ENCODE results near the gene RAET1E. TPM values are rescaled to one million over a fixed set of nuclear protein-coding genes. Genes with fewer than 3 reads are reported as not detected.
A peak's percentile ranks its signal among the peaks of the same experiment; 100 is the strongest.
"Not testable (repeated sequence)": the region's sequence is repeated elsewhere in the genome, so short reads cannot be mapped to it uniquely, and the experiment has no call there.

RAET1E gene
- total and polyA plus RNA-seq, 2 experiments from 2014 or later = 8.1 to 10.4 TPM

DNA sequence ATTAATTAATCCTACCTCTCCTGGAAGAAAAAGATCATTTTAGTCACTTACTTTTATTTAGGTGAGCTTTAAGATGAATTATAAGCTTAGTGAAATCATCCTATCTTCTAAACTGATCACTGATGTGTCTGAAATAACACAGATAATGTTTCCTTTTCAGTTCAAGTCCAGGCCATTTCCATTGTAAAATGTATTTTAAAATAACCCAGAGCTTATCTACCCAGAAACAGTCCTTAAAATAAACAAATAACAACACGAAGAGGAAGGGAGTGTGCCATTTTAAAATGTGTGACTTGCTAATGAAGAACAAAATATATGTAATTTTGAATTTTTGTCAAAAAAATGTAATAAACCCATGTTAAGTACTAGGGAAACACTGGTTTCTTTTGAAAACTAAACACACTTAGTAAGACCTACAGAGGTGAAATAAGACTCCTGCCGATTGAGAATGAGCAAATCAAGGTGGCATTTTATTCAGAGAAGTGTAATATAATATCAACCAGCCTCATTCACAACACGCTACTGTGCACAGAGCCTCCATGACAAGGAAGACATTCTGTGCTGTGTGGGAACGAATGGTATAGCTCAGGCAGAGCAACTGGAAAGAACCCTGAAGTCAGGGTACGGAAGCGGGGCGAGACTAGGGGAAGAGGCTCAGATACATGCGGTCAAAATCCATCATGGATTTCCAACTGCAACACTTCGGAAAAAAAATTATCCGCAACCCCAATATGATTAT, 41.5 kb downstream of the RAET1E start:
- Histone ChIP-seq H4K20me1 (ENCODE audit: insufficient read depth) (no peaks in the 10 kb centered on the region), H3K9me2 (ENCODE audit: insufficient read depth) (no peaks in the 10 kb centered on the region), H2AFZ (no peak overlapping the region), H3F3A (ENCODE audit: insufficient read depth) (peaks cover 63% of the 10 kb centered on the region), H3K27ac (peak overlapping the region; percentile 94), H3K27me3 (replicated peaks; ENCODE audit: insufficient read depth) (no peaks in the 10 kb centered on the region), H3K9ac (peak overlapping the region; percentile 76), H3K79me2 (ENCODE audit: insufficient read depth) (peaks cover 80% of the 10 kb centered on the region), H3K36me3 (ENCODE audit: low read depth) (0 out of 2 replicates have a peak, but pooled peaks cover 4% of the 10 kb centered on the region), H3K4me2 (ENCODE audit: unreplicated experiment) (peak overlapping the region; percentile 86), H3K4me3 (peak overlapping the region; percentile 64), H3K4me1 (ENCODE audit: insufficient read depth) (peaks cover 75% of the 10 kb centered on the region), H3K9me3 (ENCODE audit: low read depth) (no peaks in the 10 kb centered on the region)
- 80 to 83% methylated on average over 10 of the region's 10 CpGs for WGBS, 2 experiments (ENCODE audit: low coverage in 1 of 2, low lambda C conversion rate in 2 of 2, missing lambda C conversion rate in 2 of 2)
- peak; percentile 5 for DNase-seq
- in situ Hi-C loops (cut with MboI) = no loop called here
- TF ChIP-seq EZH2 (IDR thresholded peaks at IDR 0.05; ENCODE audit: insufficient read depth, poor library complexity, severe bottlenecking) = no peak
- no peak for TF ChIP-seq EZH2phosphoT487 (IDR thresholded peaks at IDR 0.05; ENCODE audit: insufficient read depth, low read depth)

DNA sequence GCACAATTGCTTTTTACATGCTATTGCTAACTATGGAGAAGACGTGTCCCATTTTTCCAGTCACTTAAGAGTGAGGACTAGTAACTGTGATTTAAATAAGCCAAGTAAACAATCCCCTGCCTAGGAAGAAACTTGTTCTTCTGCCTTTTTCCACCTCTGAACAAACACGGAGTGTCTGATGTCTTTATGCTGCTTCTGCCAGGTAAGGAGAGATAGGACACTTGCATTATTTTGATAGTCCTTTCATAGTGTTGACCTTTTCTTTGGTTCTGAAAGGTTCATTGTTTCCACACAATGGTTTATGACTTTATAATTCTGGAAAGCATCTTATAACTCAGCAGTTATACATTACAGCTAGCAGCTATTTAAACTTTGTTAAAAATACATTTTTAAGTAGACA, 42.2 kb downstream of the RAET1E start:
- 52 to 62% methylated on average over 2 of the region's 2 CpGs for WGBS, 2 experiments (ENCODE audit: low coverage in 1 of 2, low lambda C conversion rate in 2 of 2, missing lambda C conversion rate in 2 of 2)
- no peaks in the 10 kb centered on the region for H4K20me1 ChIP-seq (ENCODE audit: insufficient read depth)
- in situ Hi-C loops (cut with MboI) = no loop called here
- no peak for TF ChIP-seq EZH2phosphoT487 (IDR thresholded peaks at IDR 0.05; ENCODE audit: insufficient read depth, low read depth)
- no peak for TF ChIP-seq EZH2 (IDR thresholded peaks at IDR 0.05; ENCODE audit: insufficient read depth, poor library complexity, severe bottlenecking)
- peaks cover 70% of the 10 kb centered on the region for H3F3A ChIP-seq (ENCODE audit: insufficient read depth)
- H3K4me2 ChIP-seq (ENCODE audit: unreplicated experiment) = peak overlapping the region; percentile 86
- peak overlapping the region; percentile 76 for H3K9ac ChIP-seq
- peaks cover 78% of the 10 kb centered on the region for H3K79me2 ChIP-seq (ENCODE audit: insufficient read depth)
- DNase-seq = no peak
- no peaks in the 10 kb centered on the region for H3K27me3 ChIP-seq (replicated peaks; ENCODE audit: insufficient read depth)
- H3K27ac ChIP-seq = peak overlapping the region; percentile 94
- H3K4me1 ChIP-seq (ENCODE audit: insufficient read depth) = peaks cover 76% of the 10 kb centered on the region
- 0 out of 2 replicates have a peak, but pooled peaks cover 4% of the 10 kb centered on the region for H3K36me3 ChIP-seq (ENCODE audit: low read depth)
- H3K9me3 ChIP-seq (ENCODE audit: low read depth) = no peaks in the 10 kb centered on the region
- peak overlapping the region; percentile 25; the same call in 1 of the 2 replicates for H2AFZ ChIP-seq
- peak overlapping the region; percentile 64 for H3K4me3 ChIP-seq
- H3K9me2 ChIP-seq (ENCODE audit: insufficient read depth) = no peaks in the 10 kb centered on the region

DNA sequence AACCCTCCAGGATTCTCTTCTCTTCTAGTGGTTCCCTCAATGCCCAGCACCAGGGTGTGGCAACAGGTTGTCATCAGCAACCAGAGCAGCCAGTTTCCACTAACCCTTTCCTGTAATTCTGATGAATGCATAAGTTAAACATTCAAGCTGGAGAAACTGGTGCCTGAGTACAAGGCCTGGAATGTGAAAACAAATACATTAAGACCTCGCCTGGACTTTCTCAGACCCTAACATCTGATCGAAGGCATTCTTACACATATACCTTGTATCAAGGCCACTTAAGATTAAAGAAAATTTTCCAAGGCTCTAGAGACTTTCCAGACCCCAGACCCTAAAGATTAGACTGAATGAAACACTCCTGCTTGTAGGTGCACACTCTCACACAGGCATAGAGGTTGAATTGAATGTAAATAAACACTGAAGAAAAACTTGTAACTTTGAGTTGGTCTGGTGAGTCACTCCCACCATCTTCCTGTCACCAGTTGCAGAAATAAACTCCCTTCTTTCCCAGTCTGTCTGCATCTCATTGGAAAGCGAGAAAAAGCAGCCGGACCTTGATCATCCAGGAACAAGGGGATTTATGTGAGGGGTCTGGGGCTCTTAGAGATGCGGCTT, 42.8 kb downstream of the RAET1E start:
- Histone ChIP-seq H3K27me3 (replicated peaks; ENCODE audit: insufficient read depth) (no peaks in the 10 kb centered on the region), H4K20me1 (ENCODE audit: insufficient read depth) (no peaks in the 10 kb centered on the region), H3K79me2 (ENCODE audit: insufficient read depth) (peaks cover 78% of the 10 kb centered on the region), H2AFZ (peak overlapping the region; percentile 25; the same call in 1 of the 2 replicates), H3K36me3 (ENCODE audit: low read depth) (0 out of 2 replicates have a peak, but pooled peaks cover 4% of the 10 kb centered on the region), H3K27ac (peak overlapping the region; percentile 94), H3K4me1 (ENCODE audit: insufficient read depth) (peaks cover 77% of the 10 kb centered on the region), H3K9me3 (ENCODE audit: low read depth) (no peaks in the 10 kb centered on the region), H3F3A (ENCODE audit: insufficient read depth) (peaks cover 71% of the 10 kb centered on the region), H3K4me3 (peak overlapping the region; percentile 64), H3K9ac (peak overlapping the region; percentile 76), H3K9me2 (ENCODE audit: insufficient read depth) (no peaks in the 10 kb centered on the region), H3K4me2 (ENCODE audit: unreplicated experiment) (peak overlapping the region; percentile 86)
- in situ Hi-C loops (cut with MboI) = no loop called here
- TF ChIP-seq EZH2 (IDR thresholded peaks at IDR 0.05; ENCODE audit: insufficient read depth, poor library complexity, severe bottlenecking) = no peak
- TF ChIP-seq EZH2phosphoT487 (IDR thresholded peaks at IDR 0.05; ENCODE audit: insufficient read depth, low read depth) = no peak
- WGBS, 2 experiments (ENCODE audit: low coverage in 1 of 2, low lambda C conversion rate in 2 of 2, missing lambda C conversion rate in 2 of 2) = 6 to 9% methylated on average over 5 of the region's 5 CpGs
- DNase-seq = peak; percentile 92

DNA sequence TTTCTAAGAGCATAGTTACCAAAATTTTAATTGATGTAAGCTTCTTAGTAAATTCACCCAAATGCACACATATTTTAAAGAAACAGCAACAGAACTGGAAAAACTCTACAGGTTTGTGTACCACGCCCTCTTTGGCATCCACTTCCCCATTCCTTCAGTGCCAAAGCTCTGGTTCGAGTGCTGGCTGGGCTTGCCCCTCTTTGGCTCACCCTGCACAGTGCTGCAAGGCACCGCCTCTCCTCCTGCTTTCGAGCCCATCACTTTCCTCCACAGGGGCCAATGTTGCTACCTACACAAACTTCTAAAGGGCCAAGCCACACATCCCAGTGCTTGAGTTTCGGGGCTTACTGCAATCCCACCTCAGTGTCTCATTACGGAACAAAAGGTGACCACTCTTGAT, 43.4 kb downstream of the RAET1E start:
- Histone ChIP-seq H3K4me2 (ENCODE audit: unreplicated experiment) (peak overlapping the region; percentile 86), H4K20me1 (ENCODE audit: insufficient read depth) (no peaks in the 10 kb centered on the region), H3K4me1 (ENCODE audit: insufficient read depth) (peaks cover 73% of the 10 kb centered on the region), H3K9ac (peak overlapping the region; percentile 76), H2AFZ (0 out of 2 replicates have a peak overlapping the region, but pooled peaks have one; percentile 25), H3K9me2 (ENCODE audit: insufficient read depth) (no peaks in the 10 kb centered on the region), H3K79me2 (ENCODE audit: insufficient read depth) (peaks cover 77% of the 10 kb centered on the region), H3K27ac (peak overlapping the region; percentile 94), H3K36me3 (ENCODE audit: low read depth) (0 out of 2 replicates have a peak, but pooled peaks cover 4% of the 10 kb centered on the region), H3K27me3 (replicated peaks; ENCODE audit: insufficient read depth) (no peaks in the 10 kb centered on the region), H3K4me3 (peak overlapping the region; percentile 64), H3K9me3 (ENCODE audit: low read depth) (no peaks in the 10 kb centered on the region), H3F3A (ENCODE audit: insufficient read depth) (peaks cover 69% of the 10 kb centered on the region)
- in situ Hi-C loops (cut with MboI) = no loop called here
- WGBS, 2 experiments (ENCODE audit: low coverage in 1 of 2, low lambda C conversion rate in 2 of 2, missing lambda C conversion rate in 2 of 2) = 55 to 56% methylated on average over 6 of the region's 6 CpGs
- TF ChIP-seq EZH2phosphoT487 (IDR thresholded peaks at IDR 0.05; ENCODE audit: insufficient read depth, low read depth) (no peak), EZH2 (IDR thresholded peaks at IDR 0.05; ENCODE audit: insufficient read depth, poor library complexity, severe bottlenecking) (no peak)
- peak; percentile 52 for DNase-seq

DNA sequence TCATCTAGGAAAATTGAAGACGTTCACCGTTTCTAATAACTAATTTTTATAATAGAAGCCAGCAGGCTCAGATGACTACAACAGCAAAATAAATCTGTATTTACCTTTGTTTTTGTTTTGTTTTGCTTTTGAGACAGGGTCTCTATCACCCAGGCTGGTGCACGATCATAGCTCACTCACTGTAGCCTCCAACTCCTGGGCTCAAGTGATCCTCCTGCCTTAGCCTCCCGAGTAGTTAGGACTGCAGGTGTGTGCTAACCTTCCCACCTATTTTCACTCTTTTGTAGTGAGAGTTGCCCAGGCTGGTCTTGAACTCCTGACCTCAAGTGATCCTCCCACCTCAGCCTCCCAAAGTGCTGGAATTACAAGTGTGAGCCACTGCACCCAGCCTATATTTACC, 43.9 kb downstream of the RAET1E start:
- 96 to 98% methylated on average over 4 of the region's 4 CpGs for WGBS, 2 experiments (ENCODE audit: low coverage in 1 of 2, low lambda C conversion rate in 2 of 2, missing lambda C conversion rate in 2 of 2)
- H3K9ac ChIP-seq = peak overlapping the region; percentile 76
- peaks cover 68% of the 10 kb centered on the region for H3F3A ChIP-seq (ENCODE audit: insufficient read depth)
- H3K9me2 ChIP-seq (ENCODE audit: insufficient read depth); H4K20me1 ChIP-seq (ENCODE audit: insufficient read depth); DNase-seq; H3K27me3 ChIP-seq (replicated peaks; ENCODE audit: insufficient read depth); H3K4me3 ChIP-seq; in situ Hi-C loops (cut with MboI); H3K9me3 ChIP-seq (ENCODE audit: low read depth); H3K36me3 ChIP-seq (ENCODE audit: low read depth); H2AFZ ChIP-seq: not testable (repeated sequence)
- H3K4me2 ChIP-seq (ENCODE audit: unreplicated experiment) = peak overlapping the region; percentile 86
- peaks cover 79% of the 10 kb centered on the region for H3K79me2 ChIP-seq (ENCODE audit: insufficient read depth)
- peaks cover 69% of the 10 kb centered on the region for H3K4me1 ChIP-seq (ENCODE audit: insufficient read depth)
- H3K27ac ChIP-seq = peak overlapping the region; percentile 94
